ENCODE results near the gene PYCARD.
"Not testable (repeated sequence)": the region's sequence is repeated elsewhere in the genome, so short reads cannot be mapped to it uniquely, and the experiment has no call there.

The PYCARD gene

GRCh38 chr16:31202414-31203375 is at the start of gene PYCARD:
Gene PYCARD (minus strand): TSS chr16:31202760. CDS start chr16:31202690, 70 bp downstream.
- no peak for DNase-seq (ENCODE audit: low read depth, low spot score)

GRCh38 chr16:31251435-31251834 is 48.9 kb upstream of the PYCARD start:
- DNase-seq (ENCODE audit: low read depth, low spot score): no peak

- DNase-seq (ENCODE audit: low read depth, low spot score): no peak
Observed at GRCh38 chr16:31250782-31251384, 48.3 kb upstream of the PYCARD start.

- no peak for DNase-seq (ENCODE audit: low read depth, low spot score)
Observed at GRCh38 chr16:31248344-31248743, 45.8 kb upstream of the PYCARD start.

- no peak for DNase-seq (ENCODE audit: low read depth, low spot score)
Observed at GRCh38 chr16:31246296-31246695, 43.7 kb upstream of the PYCARD start.

- DNase-seq (ENCODE audit: low read depth, low spot score): not testable (repeated sequence)
Observed at GRCh38 chr16:31245598-31245997, 43.0 kb upstream of the PYCARD start.

GRCh38 chr16:31243734-31244670 is 41.4 kb upstream of the PYCARD start:
- no peak for DNase-seq (ENCODE audit: low read depth, low spot score)

GRCh38 chr16:31242206-31242605 is 39.6 kb upstream of the PYCARD start:
- DNase-seq (ENCODE audit: low read depth, low spot score): no peak

- DNase-seq (ENCODE audit: low read depth, low spot score): no peak
Observed at GRCh38 chr16:31238041-31238440, 35.5 kb upstream of the PYCARD start.

- no peak for DNase-seq (ENCODE audit: low read depth, low spot score)
Observed at GRCh38 chr16:31229501-31229900, 26.9 kb upstream of the PYCARD start.

GRCh38 chr16:31228206-31228605 is 25.6 kb upstream of the PYCARD start:
- no peak for DNase-seq (ENCODE audit: low read depth, low spot score)

GRCh38 chr16:31225193-31225592 is 22.6 kb upstream of the PYCARD start:
- DNase-seq (ENCODE audit: low read depth, low spot score): no peak

- no peak for DNase-seq (ENCODE audit: low read depth, low spot score)
Observed at GRCh38 chr16:31224092-31224955, 21.8 kb upstream of the PYCARD start.

- no peak for DNase-seq (ENCODE audit: low read depth, low spot score)
Observed at GRCh38 chr16:31223044-31223443, 20.5 kb upstream of the PYCARD start.

- no peak for DNase-seq (ENCODE audit: low read depth, low spot score)
Observed at GRCh38 chr16:31221357-31222160, 19.0 kb upstream of the PYCARD start.

GRCh38 chr16:31219154-31219741 is 16.7 kb upstream of the PYCARD start:
- DNase-seq (ENCODE audit: low read depth, low spot score): no peak

- DNase-seq (ENCODE audit: low read depth, low spot score): no peak
Observed at GRCh38 chr16:31217136-31217530, 14.6 kb upstream of the PYCARD start.

GRCh38 chr16:31216422-31217135 is 14.0 kb upstream of the PYCARD start, which contains the start of gene PYDC1:
Gene PYDC1 (minus strand): TSS chr16:31217135. CDS start chr16:31217028, 107 bp downstream.
- no peak for DNase-seq (ENCODE audit: low read depth, low spot score)

Data from smooth muscle cell of the brain vasculature (primary cell).